Vagina (tissue), 2 donors: Measurements from ENCODE around the gene CPSF4L. TPM values are rescaled to one million over a fixed set of nuclear protein-coding genes. Genes with fewer than 3 reads are reported as not detected.

ENCODE experiments used
- DNase-seq, 2 donors: peaks; one replicate each; pipeline ENCODE4 v3.0.0-alpha.2; 2017; ENCODE audit errors: extremely low spot score in 2 of 2
- H3K27ac ChIP-seq: fragments of 200-600 bp; sonication (generic); one replicate; pipeline ENCODE4 v1.5.1; 2019
- H3K27me3 ChIP-seq: fragments of 200-600 bp; sonication (generic); one replicate; pipeline ENCODE4 v1.5.1; 2019
- H3K36me3 ChIP-seq, 2 donors: fragments of 200-600 bp; sonication (generic); one replicate each; pipeline ENCODE4 v1.5.1; 2017 to 2019
- H3K4me1 ChIP-seq: fragments of 200-600 bp; sonication (generic); one replicate; pipeline ENCODE4 v1.5.1; 2019
- H3K4me3 ChIP-seq, 2 donors: fragments of 200-600 bp; sonication (generic); 1 replicate in 1 of 2; 2 replicates in 1 of 2; pipeline ENCODE4 v1.5.1; 2016 to 2019
- H3K9me3 ChIP-seq: fragments of 200-600 bp; sonication (generic); one replicate; pipeline ENCODE4 v1.5.1; 2019
- POLR2A ChIP-seq, 2 donors: fragments of 450-650 bp; IDR thresholded peaks; one replicate each; pipeline ENCODE4 v1.6.1; 2017; ENCODE audit warnings: antibody characterized with exemption in 2 of 2, mild to moderate bottlenecking in 2 of 2, moderate library complexity in 2 of 2
- POLR2AphosphoS5 ChIP-seq, 2 donors: sonication (generic); formaldehyde crosslinking; IDR thresholded peaks; one replicate each; pipeline ENCODE4 v1.9.0; 2017; ENCODE audit warnings: antibody characterized with exemption in 2 of 2, mild to moderate bottlenecking in 2 of 2, low read depth in 1 of 2; ENCODE audit not compliant: insufficient read depth in 1 of 2
- intact Hi-C: fragments of 100-400 bp; cut with DNase I; formaldehyde crosslinking; loops from one replicate; pipeline ENCODE4 v1.15.1; 2023
- total RNA-seq: library from RNA; depleted of rRNA; stranded (reverse); fragments of >200 nt; gene quantifications from one replicate; pipeline ENCODE4 v1.2.3, GENCODE V29; 2016
- TF ChIP-seq, protein P1 (sequence below), 3 experiments: fragments of 450-650 bp in 2 of 3; fragments of 200-600 bp in 1 of 3; sonication (generic) in 1 of 3; IDR thresholded peaks; one replicate each; pipeline ENCODE4 v1.5.1; 2017 to 2019; ENCODE audit warnings: antibody characterized with exemption in 3 of 3, mild to moderate bottlenecking in 2 of 3, moderate library complexity in 2 of 3

The CPSF4L gene
- total RNA-seq, 1 donor from 2014 or later, result not detected

DNA sequence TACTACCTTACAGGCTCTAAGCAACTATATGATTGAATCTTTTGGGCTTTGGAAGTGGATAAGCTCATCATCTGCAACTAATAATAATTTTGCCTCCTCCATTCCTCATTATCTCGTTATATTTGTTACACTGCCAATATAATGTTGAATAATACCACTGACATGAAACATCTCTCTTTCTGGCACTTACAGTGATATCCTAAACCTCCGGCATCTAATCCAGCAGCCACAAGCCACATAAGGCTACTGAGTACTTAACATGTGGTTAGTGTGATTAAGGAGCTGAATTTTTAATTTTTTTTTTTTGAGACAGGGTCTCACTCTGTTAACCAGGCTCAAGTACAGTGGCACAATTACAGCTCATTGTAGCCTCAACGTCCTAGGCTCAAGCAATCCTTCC, 40.5 kb upstream of the CPSF4L start:
- Histone ChIP-seq H3K36me3 (no peaks in the 10 kb centered on the region), H3K4me3 (no peak overlapping the region), H3K27me3 (no peaks in the 10 kb centered on the region), H3K9me3 (no peaks in the 10 kb centered on the region), H3K4me1 (peaks cover 97% of the 10 kb centered on the region), H3K27ac (peak overlapping the region; percentile 33)
- no peak for DNase-seq
- TF ChIP-seq POLR2AphosphoS5 (IDR thresholded peaks at IDR 0.05; ENCODE audit: insufficient read depth in 1 of 2, low read depth in 1 of 2), result no peak
- intact Hi-C loops, result loop anchor here (10.0 kb wide), 1 partner anchor 107 kb away; the partner anchor contains the start of gene COG1

DNA sequence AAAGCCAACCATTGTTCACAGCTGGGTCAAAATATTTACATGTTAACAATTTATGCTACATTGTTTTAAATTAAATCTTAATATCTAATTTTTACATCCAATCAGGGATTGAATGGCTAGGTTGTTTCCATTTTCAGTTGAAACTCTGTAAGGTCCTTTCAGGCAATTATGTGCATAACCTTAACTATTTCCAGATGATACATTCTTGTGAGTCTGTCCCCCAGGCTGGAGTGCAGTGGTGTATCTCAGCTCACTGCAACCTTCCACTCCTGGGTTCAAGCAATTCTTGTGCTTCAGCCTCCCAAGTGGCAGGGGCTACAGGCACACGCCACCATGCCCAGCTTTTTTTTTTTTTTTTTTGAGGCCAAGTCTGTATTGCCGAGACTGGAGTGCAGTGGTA, 39.7 kb upstream of the CPSF4L start:
- Histone ChIP-seq H3K27me3 (no peaks in the 10 kb centered on the region), H3K36me3 (no peaks in the 10 kb centered on the region), H3K27ac (no peak overlapping the region), H3K4me1 (peaks cover 89% of the 10 kb centered on the region), H3K4me3 (no peak overlapping the region), H3K9me3 (no peaks in the 10 kb centered on the region)
- no peak for DNase-seq
- TF ChIP-seq, protein P1, sequence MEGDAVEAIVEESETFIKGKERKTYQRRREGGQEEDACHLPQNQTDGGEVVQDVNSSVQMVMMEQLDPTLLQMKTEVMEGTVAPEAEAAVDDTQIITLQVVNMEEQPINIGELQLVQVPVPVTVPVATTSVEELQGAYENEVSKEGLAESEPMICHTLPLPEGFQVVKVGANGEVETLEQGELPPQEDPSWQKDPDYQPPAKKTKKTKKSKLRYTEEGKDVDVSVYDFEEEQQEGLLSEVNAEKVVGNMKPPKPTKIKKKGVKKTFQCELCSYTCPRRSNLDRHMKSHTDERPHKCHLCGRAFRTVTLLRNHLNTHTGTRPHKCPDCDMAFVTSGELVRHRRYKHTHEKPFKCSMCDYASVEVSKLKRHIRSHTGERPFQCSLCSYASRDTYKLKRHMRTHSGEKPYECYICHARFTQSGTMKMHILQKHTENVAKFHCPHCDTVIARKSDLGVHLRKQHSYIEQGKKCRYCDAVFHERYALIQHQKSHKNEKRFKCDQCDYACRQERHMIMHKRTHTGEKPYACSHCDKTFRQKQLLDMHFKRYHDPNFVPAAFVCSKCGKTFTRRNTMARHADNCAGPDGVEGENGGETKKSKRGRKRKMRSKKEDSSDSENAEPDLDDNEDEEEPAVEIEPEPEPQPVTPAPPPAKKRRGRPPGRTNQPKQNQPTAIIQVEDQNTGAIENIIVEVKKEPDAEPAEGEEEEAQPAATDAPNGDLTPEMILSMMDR (IDR thresholded peaks at IDR 0.05), result no peak
- TF ChIP-seq POLR2A (IDR thresholded peaks at IDR 0.05), result no peak
- TF ChIP-seq POLR2AphosphoS5 (IDR thresholded peaks at IDR 0.05; ENCODE audit: insufficient read depth in 1 of 2, low read depth in 1 of 2), result no peak
- intact Hi-C loops, result loop anchor here (10.0 kb wide), 1 partner anchor 107 kb away; the partner anchor contains the start of gene COG1

DNA sequence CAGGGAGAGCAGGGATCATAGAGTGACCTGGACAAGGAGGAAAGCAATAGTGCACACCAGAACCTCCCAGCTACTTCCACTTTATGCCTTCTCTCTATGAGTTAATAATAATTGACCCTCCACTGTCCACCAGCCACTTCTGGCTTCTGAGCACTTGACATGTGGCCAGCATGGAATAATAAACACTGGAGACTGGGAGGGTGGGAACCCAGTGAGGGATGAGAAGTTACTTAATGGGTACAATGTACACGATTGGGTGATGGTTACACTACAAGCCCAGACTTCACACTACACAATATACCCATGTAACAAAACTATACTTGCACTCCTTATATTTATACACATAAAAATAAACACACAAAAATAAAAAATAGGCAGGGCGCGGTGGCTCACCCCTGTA, 38.7 kb upstream of the CPSF4L start:
- intact Hi-C loops, result loop anchor here (10.0 kb wide), 1 partner anchor 106 kb away; the partner anchor contains the start of gene COG1
- no peak for DNase-seq
- Histone ChIP-seq H3K27me3 (no peaks in the 10 kb centered on the region), H3K27ac (peak overlapping the region; percentile 7), H3K9me3 (no peaks in the 10 kb centered on the region), H3K4me3 (no peak overlapping the region), H3K36me3 (no peaks in the 10 kb centered on the region), H3K4me1 (peaks cover 84% of the 10 kb centered on the region)
- TF ChIP-seq POLR2AphosphoS5 (IDR thresholded peaks at IDR 0.05; ENCODE audit: insufficient read depth in 1 of 2, low read depth in 1 of 2) (no peak), POLR2A (IDR thresholded peaks at IDR 0.05) (no peak)
- TF ChIP-seq, protein P1 (IDR thresholded peaks at IDR 0.05), result no peak

DNA sequence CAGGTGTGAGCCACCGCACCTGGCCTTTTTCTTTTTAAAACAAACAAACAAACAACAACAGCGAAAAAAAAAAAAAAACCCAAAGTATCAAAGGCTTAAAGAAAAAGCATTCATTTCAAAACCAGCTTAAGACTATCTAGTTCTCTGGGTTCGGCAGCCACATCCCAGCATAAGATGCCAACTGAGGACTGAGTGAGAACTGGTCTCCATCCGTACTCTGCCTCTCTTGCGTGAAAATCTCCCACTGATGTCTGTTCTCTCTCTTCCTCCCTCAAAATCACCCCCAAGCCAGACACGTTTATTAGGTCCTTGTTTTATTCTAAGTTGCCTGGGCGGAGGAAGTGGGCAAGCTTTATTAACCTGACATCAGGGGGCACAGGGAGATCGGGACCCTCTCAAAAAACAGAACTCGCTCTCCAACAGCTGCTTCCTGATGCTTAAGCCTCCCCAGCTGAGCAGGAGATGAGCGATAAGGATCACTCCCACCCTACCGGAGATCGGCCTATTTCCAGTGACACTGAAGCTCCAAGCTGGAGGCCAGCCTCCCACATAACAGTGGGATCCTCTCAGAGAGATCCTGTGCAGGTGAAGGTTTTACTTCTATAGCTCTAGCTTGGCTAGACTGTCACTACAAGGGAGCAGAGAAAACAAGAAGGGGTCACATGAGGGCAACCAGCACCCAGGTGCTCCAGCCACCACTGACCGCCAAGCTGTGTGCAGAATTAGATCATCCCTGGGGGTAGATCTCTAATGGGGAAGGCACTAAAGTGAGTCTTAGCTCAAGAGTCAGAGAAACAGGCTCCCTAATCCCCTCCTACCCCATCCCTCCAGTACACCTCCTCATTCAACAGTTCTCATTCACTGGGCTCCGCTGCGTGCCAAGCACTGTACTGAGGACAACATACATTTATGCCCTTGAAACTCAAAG, 36.5 kb upstream of the CPSF4L start:
- Histone ChIP-seq H3K27me3 (no peaks in the 10 kb centered on the region), H3K27ac (peak overlapping the region; percentile 57), H3K9me3 (no peaks in the 10 kb centered on the region), H3K36me3 (peaks cover 0 to 1% of the 10 kb centered on the region in 2 donors), H3K4me1 (peaks cover 84% of the 10 kb centered on the region), H3K4me3 (no peak overlapping the region)
- TF ChIP-seq, protein P1 (IDR thresholded peaks at IDR 0.05), result no peak
- TF ChIP-seq POLR2AphosphoS5 (IDR thresholded peaks at IDR 0.05; ENCODE audit: insufficient read depth in 1 of 2, low read depth in 1 of 2), result no peak
- no peak for TF ChIP-seq POLR2A (IDR thresholded peaks at IDR 0.05)
- intact Hi-C loops, result no loop called here
- DNase-seq, result no peak

DNA sequence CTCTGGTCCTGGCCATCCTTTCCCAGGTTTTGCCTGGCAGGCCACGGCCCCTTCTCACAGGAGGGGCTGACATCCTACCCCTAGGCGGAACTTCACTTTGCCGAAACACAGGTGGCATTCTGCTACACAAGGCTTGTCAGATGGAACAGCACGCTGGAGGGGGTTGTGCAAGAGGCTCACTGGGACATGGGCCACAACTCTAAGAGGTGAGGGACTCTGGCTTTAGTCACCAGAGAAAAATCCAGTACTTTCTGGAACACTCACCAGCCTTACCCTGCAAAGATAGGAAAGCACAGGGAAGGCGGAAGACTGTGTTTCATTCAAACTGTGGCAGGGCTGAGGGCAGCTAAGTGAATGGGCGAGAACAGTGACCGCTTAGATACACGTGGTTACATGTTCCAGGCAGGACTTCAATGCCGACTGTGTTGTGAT, 31.8 kb upstream of the CPSF4L start:
- H3K27ac ChIP-seq, result peak overlapping the region; percentile 93
- no peak for DNase-seq
- intact Hi-C loops, result no loop called here
- TF ChIP-seq, protein P1 (IDR thresholded peaks at IDR 0.05), result no peak
- peak; percentile 63 to 85 for TF ChIP-seq POLR2AphosphoS5 (IDR thresholded peaks at IDR 0.05; ENCODE audit: insufficient read depth in 1 of 2, low read depth in 1 of 2)
- H3K4me3 ChIP-seq, result no peak overlapping the region
- H3K4me1 ChIP-seq, result peaks cover 85% of the 10 kb centered on the region
- H3K27me3 ChIP-seq, result no peaks in the 10 kb centered on the region
- H3K9me3 ChIP-seq, result no peaks in the 10 kb centered on the region
- H3K36me3 ChIP-seq, result peaks cover 0 to 5% of the 10 kb centered on the region in 2 donors
